Activated CD8-positive, alpha-beta memory T cell treated with anti-CD3 and anti-CD28 coated beads, Interleukin-2, amount 50 U/mL, for 24 hours (primary cell): Measurements from ENCODE around the gene CAMK1D.

Experiments used
- DNase-seq: peaks from one replicate; pipeline ENCODE4 v3.0.0-alpha.2; 2020; ENCODE audit errors: extremely low read depth

Gene CAMK1D

DNA sequence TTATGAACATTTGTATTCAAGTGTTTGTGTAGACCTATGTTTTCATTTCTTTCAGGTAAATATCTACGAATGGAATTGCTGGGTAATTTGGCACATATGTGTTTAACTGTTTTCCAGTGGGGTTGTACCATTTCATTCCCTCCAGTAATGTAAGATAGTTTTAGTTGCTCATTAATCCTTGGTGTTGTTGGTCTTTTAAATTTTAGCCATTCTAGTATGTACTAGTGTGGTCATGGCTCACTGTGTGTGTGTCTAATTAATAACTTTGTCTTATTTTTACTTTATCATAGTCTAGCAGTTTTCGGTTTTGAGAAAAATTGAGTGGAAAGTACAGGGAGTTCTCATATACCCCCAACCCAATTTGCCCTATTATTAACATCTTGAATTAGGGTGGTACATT is 278.8 kb downstream of the CAMK1D start:
- DNase-seq, result no peak

DNA sequence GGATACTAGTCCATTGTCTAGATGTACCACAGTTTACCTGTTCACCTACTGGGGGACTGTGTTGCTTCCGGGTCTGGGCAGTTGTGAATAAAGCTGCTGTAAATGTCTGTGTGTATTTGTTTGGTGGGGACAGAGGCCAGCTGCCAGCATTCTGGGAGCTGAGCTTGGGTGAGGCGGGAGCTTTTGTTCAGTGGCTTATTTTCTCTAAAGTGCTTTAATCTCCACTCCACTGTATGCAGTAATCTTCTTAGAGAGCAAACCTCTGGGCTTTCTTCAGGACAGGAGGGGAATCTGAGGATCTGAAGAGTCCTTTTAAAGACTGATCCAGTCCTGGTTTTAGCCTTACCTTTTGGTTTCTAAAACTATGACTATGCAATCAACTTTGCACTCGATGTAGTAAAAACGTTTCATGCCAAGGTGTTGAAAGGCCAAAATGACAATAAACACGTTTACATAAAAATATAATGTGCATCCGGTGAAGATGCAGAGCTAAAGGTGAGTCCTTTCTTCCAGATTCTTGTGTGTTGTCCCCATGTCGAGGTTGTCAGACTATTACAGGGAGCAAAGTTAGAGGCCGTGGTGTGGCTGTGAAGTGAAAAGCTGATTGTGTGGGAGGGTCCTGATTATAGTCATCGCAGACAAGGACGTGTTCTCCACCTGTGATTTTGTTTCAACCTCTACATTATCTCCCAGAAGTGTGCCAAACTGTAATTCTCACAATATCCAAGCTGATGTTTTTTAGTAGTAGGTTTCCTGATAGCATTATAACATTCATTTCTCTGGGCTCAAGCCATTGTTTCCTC is 279.8 kb downstream of the CAMK1D start:
- DNase-seq, result no peak

- no peak for DNase-seq
These were observed 280.4 kb downstream of the CAMK1D start for GRCh38 chr10:12629767-12630165.

DNA sequence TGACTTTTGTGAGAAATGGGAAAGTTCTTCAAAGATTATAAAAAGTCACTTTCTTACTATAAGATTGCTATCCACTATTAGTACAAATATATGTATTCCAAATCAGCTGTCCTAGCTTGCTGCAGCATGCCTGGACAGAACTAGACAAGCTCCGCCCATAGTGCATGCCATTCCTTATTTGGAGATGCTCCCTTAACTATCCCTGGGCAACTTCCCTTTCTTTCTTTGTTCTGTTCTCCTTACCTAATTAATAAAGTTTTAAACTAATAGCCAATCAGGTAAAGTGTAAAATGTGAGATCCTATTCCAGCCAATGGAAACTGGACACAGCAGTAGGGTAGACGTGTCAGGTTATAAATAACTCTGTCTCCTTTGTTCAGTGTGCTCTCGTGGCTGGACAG is 281.9 kb downstream of the CAMK1D start:
- no peak for DNase-seq

DNA sequence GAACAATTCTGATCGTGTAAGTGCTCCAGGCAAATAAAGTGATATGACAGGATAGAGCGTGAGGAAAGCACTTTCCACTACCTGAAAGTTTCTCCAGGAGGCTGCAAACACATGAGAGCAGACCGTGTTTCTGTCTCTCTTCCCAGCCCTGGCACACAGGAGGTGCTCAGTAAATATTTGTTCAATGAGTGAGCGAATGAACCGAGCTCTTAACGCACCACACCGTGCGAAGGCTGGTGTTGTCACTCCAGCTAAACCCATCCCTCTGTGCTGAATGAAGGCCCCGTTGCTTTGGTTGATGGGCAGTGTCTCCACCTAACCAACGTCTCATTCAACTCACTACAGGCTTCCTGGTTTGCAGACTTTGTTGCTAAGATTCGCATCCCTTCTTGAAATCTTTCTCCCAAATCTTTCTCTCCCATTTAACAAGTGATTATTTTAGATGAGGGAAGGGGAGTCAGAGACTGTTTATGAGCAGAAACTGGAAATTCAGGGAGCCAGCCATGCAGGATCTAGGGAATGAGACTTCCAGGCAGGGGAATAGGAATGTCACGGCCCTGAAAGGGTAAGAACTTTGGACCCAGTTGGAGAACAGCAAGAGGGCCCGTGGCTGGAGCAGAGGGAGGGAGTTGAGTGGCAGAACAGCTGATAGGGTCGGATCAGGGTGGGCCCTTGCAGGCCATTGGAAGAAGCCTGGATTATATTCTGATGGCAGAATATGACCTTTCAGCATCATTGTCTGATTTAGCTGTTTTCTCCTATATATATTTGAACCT is 282.6 kb downstream of the CAMK1D start:
- DNase-seq, result no peak

DNA sequence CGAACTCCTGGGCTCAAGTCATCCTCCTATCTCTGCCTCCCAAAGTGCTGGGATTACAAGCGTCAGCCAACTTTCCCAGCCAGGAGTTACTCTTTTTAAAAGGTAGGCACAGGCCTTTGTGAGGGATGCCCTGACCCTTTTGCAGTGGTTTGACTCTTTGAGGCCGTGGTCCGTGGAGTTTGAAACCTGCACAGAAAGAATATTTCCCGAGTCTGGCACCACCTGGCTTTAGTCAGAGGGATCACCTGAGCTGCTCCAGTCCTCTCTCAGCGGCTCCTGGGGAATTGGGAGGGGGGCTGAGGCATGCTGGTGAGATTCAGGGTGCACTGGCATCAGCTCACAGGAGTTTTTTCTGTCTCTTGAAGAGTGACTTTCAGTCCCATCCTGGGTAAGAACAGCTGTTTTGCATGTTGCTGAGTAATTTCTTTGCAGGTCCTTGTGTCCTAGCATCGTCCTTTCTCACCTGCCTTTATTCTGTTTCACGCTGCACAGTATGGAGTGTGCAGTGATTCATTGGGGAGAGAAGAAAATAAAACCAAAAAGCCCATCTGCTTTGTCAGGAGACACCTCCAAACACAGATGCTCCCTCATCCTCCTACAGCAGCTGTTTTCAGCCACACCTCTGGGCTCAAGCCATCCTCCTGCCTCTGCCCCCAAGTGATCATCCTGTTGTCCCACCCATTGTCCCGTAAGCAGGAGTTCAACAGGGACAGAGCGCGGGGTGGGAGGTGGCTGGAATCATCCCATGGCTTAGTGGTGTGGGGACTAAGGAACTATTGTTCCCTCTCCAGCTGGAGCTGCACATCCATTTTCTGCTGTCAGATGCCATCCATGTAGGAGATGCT is 284.7 kb downstream of the CAMK1D start:
- no peak for DNase-seq

GRCh38 chr10:12634621-12634931 is 285.2 kb downstream of the CAMK1D start:
- DNase-seq, result no peak

DNA sequence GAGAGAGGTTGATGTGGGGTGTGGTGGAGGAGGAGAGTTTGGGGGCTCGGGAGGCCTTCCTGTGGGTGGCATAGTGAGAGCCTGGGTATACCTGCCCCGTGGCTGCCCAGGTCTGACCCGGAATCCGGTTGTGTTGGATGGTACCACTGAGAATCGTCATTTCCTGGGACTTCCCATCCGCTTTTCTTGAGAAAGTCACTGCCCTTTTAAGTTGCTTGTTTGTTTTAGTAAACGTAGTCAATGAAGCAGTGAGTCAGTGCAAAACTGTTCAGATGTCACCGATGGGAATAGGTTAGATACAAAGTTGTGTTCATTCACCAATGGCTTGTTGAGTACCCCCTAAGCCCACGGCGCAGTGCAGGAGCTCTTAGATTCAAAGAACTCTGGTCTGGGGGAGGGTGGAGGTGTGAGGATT is 285.8 kb downstream of the CAMK1D start:
- no peak for DNase-seq

DNA sequence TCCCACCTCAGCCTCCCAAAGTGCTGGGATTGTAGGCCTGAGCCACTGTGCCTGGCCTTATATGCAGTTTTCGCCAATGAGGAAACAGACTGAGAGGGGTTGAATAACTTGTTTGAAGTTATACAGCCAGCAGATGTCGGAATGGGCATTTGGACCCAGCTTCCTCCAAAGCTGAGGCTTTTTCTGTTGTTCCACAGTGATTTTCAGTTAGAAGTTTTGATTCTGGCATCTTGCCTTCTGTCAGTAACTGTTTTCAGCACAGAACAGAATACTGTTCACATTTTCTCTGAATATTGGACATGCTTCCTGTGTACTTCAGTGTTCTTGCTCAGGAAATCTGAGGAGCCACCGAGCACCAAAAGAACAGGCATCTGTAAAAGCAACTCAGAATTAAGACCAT is 287.2 kb downstream of the CAMK1D start:
- no peak for DNase-seq

GRCh38 chr10:12637649-12638048 is 288.3 kb downstream of the CAMK1D start:
- DNase-seq, result no peak

GRCh38 chr10:12638103-12638502 is 288.8 kb downstream of the CAMK1D start:
- DNase-seq, result no peak

DNA sequence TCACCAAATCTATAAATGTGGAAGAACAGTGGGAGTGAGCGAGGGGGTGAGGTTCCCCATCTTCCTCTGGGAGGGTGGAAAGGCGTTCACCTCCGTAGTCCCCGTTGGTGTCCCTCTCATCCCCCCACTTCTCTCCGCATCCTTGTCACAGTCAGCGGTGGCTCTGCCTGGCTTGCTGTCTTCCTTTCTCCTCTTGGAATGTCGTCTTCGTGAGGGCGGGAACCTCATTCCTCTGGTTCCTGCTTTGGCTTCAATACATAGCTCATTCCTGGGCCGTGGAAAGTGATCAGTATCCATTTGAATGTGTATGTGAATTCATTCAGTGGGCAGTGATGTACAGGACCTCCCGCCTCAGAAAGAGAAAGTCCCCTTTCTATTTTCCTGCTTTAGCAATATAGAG is 289.4 kb downstream of the CAMK1D start:
- DNase-seq, result no peak

DNA sequence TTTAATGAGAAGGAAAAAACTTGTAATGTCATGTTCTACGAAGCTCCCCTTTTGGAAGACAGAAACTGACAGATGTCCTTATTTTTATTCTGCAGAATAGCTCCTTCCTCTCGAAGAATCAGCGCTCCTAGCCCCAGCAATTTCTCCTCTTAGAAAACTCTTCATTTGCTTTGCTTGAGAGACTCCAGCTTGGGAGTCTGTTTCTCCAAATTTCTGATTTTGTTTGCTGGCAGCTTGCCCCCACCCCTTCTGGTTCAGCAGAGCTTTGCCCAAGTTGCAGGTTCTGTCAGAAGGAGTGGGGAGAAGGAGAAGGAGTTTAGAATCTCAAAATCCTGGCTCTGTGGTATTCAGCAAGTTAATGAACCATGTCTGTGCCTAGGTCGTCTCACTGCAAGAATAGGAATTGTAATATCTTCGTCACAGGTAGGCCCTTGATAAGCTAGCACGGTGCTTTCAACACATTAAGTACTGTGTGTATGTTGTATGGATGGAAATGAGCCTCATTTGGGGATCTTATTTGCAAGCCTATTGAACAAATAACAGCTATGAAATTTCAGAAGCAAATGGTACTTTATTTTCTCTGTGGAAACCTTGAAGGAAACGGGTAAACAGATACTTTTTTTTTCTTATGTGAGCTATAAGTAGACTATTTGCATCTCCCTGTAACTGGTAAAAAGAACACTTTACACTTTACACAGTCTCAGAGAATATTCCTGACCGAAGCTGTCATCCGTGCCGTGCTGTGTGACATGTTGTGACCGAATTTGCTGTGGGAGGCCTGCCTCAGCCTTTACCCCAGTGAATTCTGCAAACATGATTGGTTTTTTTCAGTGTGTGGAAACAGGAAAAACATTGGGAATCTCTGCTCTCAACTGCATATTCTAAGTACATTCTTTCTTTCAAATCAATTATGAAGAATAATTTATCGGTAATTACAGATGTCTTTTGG is 290.9 kb downstream of the CAMK1D start:
- DNase-seq, result no peak

- DNase-seq, result no peak
These were observed 292.7 kb downstream of the CAMK1D start for GRCh38 chr10:12642036-12642435.

GRCh38 chr10:12643279-12643678 is 293.9 kb downstream of the CAMK1D start:
- DNase-seq, result no peak

GRCh38 chr10:12644380-12645144 is 295.2 kb downstream of the CAMK1D start:
- DNase-seq, result no peak

- DNase-seq, result no peak
These were observed 296.1 kb downstream of the CAMK1D start for GRCh38 chr10:12645449-12645848.

- DNase-seq, result no peak
These were observed 299.8 kb downstream of the CAMK1D start for GRCh38 chr10:12649012-12649584.

- DNase-seq, result no peak
These were observed 300.8 kb downstream of the CAMK1D start for GRCh38 chr10:12650122-12650521.
